ENCODE data around the gene ZPR1.
"Not testable (repeated sequence)": the region's sequence is repeated elsewhere in the genome, so short reads cannot be mapped to it uniquely, and the experiment has no call there.

The ZPR1 gene

DNA sequence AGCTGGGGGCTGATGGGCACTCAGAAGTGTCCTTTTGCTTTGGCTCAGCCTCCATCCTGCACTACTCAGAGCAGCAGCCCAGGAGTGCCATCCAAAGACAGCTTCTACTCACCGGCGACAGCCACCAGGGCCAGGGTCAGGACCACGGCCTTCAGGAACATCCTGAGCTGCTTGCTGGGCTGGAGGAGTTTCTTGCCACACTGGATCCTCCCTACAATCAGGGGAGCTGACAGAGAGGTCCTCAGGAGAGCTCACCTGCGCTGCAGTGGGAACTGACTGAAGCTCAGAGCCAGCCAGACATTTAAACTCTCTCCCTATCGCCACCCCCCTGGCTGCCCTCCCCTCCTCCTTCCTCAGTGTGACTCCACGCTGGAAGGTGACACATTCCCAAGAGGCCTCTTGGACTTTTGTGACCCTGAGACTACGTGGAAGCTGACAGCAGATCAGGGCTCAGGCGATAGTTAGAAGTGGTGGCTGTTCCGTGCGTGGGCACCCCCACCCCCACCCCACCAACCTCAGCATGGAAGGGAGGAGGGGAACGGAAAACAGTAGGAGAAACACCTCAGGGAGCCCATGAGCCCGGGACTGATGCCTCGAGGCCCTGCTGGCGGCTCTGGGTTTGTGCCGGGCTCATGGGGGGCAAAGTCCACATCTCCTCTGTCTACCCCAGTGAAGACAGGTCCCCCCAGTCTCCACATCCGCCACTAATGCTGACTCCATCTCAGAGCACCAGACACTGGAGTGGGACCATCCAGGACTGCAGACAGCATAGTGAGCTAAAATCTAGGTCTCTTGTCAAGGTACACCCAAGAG lies 35.4 kb upstream of the ZPR1 start, which contains the start of gene APOA4:
TSS of gene APOA4 (minus strand) at position 274 of the 813 bp plus-strand sequence. CDS start at position 161, 113 bp downstream.
- no peak for DNase-seq

GRCh38 chr11:116822575-116822974 lies 34.8 kb upstream of the ZPR1 start:
- DNase-seq, result no peak

GRCh38 chr11:116821050-116821918 lies 33.5 kb upstream of the ZPR1 start:
- DNase-seq, result no peak

DNA sequence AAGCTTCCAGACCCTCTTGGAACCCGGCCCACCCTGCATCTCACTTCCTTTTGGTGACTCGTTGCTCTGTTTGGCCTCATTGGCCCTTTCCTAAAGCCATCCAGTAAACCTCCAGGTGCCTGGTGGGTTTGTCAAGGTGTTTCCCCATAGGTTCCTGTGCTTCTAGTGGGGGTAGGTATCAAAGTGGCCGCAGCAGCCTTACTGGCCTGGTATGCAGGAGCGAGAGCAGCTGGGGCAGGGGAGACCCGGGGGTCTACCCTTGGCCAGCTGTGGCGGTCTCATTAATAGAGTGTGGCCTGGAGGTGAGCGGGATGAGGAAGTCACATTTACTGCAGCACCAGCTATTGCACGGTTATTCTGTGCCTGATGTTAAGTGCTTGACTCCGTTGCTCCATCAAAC lies 31.2 kb upstream of the ZPR1 start:
- no peak for DNase-seq

- no peak for DNase-seq
Observed at GRCh38 chr11:116814502-116814901, 26.7 kb upstream of the ZPR1 start.

- no peak for DNase-seq
Observed at GRCh38 chr11:116813781-116814471, 26.1 kb upstream of the ZPR1 start.

DNA sequence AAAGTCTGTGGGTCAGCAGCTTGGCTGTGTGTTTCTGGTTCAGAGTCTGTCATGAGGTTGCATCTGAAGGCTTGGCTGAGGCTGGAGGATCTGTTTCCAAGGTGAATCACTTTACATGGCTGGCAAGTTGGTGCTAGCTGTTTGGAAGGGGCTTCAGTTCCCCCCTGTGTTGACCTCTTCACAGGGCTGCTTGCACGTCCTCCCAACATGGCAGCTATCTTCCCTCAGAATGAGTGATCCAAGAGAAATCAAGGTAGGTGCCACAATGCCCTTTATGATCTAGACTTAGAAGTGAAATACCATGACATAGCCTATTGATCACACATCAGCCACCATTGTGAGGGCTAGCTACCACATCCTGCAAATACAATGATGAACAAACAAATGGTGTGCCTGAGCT lies 25.3 kb upstream of the ZPR1 start:
- DNase-seq, result no peak

DNA sequence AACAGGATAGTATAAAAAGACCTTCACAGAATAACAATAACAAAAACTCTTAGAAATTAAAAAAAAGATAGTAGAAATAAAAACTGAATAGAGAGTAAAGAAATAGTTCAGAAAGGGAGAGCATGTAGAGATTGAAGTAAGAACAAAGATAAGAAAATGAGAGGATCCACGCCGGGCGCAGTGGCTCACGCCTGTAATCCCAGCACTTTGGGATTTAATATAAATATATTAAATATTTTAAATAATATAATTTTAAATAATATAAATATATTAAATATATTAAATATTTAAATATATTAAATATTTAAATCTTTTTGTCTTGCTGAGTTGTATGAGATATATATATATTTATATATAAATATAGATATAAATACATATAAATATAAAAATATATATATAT lies 24.3 kb upstream of the ZPR1 start:
- no peak for DNase-seq

GRCh38 chr11:116811194-116811593 lies 23.4 kb upstream of the ZPR1 start:
- no peak for DNase-seq

- DNase-seq, result no peak
Observed at GRCh38 chr11:116808262-116809175, 20.7 kb upstream of the ZPR1 start.

DNA sequence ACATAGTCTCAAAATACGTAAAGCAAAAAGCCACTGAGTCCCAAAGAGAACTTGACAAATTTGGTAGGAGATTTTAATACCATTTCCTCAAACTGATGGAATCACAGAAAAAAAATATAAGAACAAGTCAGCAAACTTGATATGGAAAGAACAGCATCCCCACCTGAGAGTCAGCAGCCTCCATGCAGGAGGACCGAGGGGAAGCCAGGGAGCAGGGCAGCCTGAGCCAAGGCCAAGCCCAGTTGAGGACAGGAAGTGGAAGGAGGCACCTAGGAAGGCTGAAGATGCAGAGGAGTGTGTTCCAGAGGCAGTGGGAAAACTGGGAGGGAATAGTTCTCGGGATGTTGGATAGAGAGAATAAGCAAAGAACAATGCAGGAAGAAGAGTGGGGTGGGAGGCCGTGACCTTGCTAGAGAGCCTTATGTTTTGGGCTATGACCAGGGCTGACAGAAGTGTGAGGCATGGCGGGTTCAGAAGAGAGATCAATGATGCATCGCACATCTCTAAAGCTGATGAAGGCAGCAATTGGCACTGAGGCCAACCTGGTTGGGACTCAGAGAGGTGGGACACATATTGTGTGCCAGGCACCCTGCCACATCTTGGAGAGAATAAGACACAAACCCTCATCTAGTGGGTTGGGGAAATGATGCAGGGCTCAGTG lies 19.9 kb upstream of the ZPR1 start:
- DNase-seq, result no peak

GRCh38 chr11:116804001-116804400 lies 16.2 kb upstream of the ZPR1 start:
- DNase-seq, result no peak

- DNase-seq, result not testable (repeated sequence)
Observed at GRCh38 chr11:116801662-116802061, 13.8 kb upstream of the ZPR1 start.

DNA sequence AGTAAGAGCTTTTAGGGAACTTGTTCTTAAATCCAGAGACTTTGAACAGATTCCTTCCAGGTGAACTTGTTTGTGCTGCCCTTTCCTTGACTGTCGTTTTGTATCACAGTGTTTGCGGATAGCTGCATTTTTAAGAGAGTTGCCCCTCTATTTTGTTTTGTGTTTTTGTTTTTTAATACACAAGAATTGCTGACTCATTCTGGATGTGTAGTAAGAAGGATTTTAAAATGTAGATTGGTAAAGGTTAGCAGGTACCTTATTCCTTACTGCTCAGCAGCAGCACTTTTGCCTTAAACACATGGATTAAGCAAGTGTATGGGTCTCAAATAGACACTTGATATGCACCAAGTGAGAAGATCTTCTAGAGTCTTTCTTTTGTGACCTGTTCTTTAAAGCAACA lies 12.8 kb upstream of the ZPR1 start:
- DNase-seq, result no peak

GRCh38 chr11:116798368-116798767 lies 10.5 kb upstream of the ZPR1 start:
- DNase-seq, result no peak

DNA sequence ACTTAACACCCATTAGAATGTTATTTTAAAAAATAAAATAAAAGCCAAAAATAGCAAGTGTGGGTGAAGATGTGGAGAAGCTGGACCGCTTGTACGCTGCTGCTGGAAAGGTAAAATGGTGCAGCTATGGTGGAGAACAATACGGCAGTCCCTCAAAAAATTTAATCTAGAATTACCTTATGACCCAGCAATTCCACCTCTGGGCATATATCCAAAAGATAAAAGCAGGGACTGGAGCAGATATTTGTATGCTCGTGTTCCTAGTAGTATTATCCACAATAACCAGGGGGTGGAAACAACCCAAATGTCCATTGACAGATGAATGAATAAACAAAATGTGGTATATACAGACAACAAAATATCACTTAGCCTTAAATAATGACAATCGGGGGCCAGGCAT lies 10.0 kb upstream of the ZPR1 start:
- DNase-seq, result no peak

DNA sequence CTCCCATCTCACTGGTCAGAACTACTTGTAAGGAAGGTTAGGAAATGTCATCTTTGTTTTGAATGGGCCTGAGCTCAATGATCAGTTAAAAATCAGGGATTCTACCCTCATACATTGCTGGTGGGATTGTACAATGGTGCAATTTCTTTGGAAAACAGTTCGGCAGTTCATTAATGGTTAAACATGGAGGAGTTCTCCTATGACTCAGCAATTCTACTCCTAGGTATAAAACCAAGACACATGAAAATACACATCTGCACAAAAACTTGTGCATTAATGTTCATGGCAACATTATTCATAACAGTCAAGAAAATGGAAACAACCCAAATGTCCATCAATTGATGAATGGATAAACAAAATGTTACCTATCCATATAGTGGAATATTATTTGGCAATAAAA lies 8.7 kb upstream of the ZPR1 start:
- DNase-seq, result no peak

DNA sequence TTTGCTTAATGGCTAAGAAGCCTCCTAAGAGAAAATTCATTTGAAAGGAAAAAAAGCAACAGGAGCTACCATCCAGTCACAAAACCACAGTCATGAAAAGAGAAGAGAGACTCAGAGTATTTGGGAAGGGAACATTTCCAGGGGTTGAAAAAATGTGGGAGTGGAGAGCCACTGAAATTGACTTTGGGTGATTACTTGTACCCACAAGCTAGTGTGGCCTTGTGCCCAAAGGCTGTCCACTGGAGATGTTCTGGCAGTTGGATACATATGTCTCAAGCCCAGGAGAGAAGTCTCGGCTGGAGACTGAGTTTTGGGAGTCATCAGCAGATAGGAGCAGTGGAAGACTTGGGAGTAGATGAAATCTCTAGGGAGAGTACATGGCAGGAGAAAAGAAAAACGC lies 7.0 kb upstream of the ZPR1 start:
- no peak for DNase-seq

GRCh38 chr11:116793772-116794097 lies 5.9 kb upstream of the ZPR1 start:
- no peak for DNase-seq

DNA sequence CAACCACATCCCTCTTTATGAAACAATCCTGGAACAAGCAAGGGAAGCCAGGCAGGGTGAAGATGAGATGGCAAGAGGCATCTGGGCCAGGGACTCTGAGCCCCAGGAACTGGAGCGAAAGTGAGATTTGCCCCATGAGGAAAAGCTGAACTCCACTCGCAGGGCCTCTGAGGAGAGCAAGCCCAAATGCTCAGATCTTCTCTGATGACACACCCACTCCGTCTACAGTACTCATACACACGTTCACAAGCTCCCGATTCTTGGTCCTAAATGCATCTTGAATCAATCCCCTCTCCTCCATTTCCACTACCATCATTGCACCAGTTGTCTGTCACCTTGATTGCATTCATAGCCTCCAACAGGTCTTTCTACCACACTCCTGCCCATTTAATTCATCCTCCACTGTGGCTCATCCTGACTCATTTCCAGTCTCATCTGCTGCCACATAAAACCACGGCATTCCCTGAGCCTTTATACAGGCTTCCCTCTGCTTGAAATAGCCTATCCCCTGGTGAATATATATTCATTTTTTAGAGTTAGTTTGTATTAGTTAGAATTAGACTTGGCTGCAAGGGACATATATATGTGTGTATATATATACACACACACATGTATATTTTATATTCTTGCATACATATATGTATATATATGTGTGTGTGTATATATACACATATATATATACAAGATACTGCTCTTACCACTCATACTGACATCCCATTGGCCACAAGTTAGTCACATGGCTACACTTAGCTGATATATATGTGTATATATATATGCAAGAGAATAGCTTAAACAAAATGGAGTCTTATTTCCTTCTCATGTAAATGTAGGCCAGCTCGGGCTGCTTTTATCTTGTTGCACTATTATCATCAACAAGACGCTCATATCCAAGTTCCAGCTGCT lies 5.3 kb upstream of the ZPR1 start:
- DNase-seq, result peak; percentile 62
